MV-4-11 (cell line): Measurements from ENCODE around the gene TUFT1.
"Not testable (repeated sequence)": the region's sequence is repeated elsewhere in the genome, so short reads cannot be mapped to it uniquely, and the experiment has no call there.

ENCODE experiments used
- DNase-seq: peaks from one replicate; lab custom pipeline; 2025; lab: John Stamatoyannopoulos, UW

Gene TUFT1

GRCh38 chr1:151618003-151618402 lies 77.9 kb downstream of the TUFT1 start:
- DNase-seq = no peak

- no peak for DNase-seq
Measured at GRCh38 chr1:151618470-151618869, 78.4 kb downstream of the TUFT1 start.

- not testable (repeated sequence) for DNase-seq
Measured at GRCh38 chr1:151618996-151619395, 78.9 kb downstream of the TUFT1 start.

GRCh38 chr1:151619489-151620093 lies 79.5 kb downstream of the TUFT1 start:
- peak; percentile 16 for DNase-seq

- DNase-seq = peak; percentile 80
Measured at GRCh38 chr1:151620286-151620685, 80.2 kb downstream of the TUFT1 start.

GRCh38 chr1:151621351-151621750 lies 81.2 kb downstream of the TUFT1 start:
- DNase-seq = no peak

- DNase-seq = no peak
Measured at GRCh38 chr1:151624783-151625182, 84.7 kb downstream of the TUFT1 start.

GRCh38 chr1:151626740-151627334 lies 86.7 kb downstream of the TUFT1 start:
- no peak for DNase-seq

GRCh38 chr1:151629278-151629677 lies 89.2 kb downstream of the TUFT1 start:
- no peak for DNase-seq
